T-helper 2 cell treated with Interferon-gamma antibody and Interleukin-4, amounts not matched to agents 100 ng/mL and 5 ng/mL, for 36 hours (primary cell): ENCODE results near the gene RBMS2. TPM values are rescaled to one million over a fixed set of nuclear protein-coding genes. Genes with fewer than 3 reads are reported as not detected.

Experiments
- total RNA-seq: library from RNA; stranded (reverse); gene quantifications from 2 replicates; pipeline ENCODE4 v1.2.3, GENCODE V29; 2022

RBMS2 gene
- total RNA-seq, 1 donor from 2014 or later: 8.7 TPM

Other genes with a start within 250 kb of the RBMS2 start
- 242 TPM in 2 replicates for gene CS, start 221.5 kb upstream of the RBMS2 start, total RNA-seq
- 129 and 139 TPM in 2 replicates for gene CNPY2, start 205.8 kb upstream of the RBMS2 start, total RNA-seq
- 47.4 and 51.6 TPM in 2 replicates for gene PAN2, start 187.8 kb upstream of the RBMS2 start, total RNA-seq
- 8.6 and 10.1 TPM in 2 replicates for gene IL23A, start 182.9 kb upstream of the RBMS2 start, total RNA-seq
- gene STAT2, start 161.7 kb upstream of the RBMS2 start, total RNA-seq: 159 and 164 TPM in 2 replicates
- gene APOF, start 159.0 kb upstream of the RBMS2 start, total RNA-seq: not detected in 2 replicates
- gene TIMELESS, start 72.4 kb upstream of the RBMS2 start, total RNA-seq: 56.1 and 56.9 TPM in 2 replicates
- not detected in 2 replicates for gene MIP, start 67.2 kb upstream of the RBMS2 start, total RNA-seq
- gene SPRYD4, start 53.2 kb upstream of the RBMS2 start, total RNA-seq: 4.4 TPM in 2 replicates
- gene GLS2, start 33.7 kb upstream of the RBMS2 start, total RNA-seq: 0.55 and 0.89 TPM in 2 replicates
- 98.2 and 101 TPM in 2 replicates for gene BAZ2A, start 108.5 kb downstream of the RBMS2 start, total RNA-seq
- gene ATP5F1B, start 124.2 kb downstream of the RBMS2 start, total RNA-seq: 509 and 518 TPM in 2 replicates
- 251 and 260 TPM in 2 replicates for gene PTGES3, start 166.5 kb downstream of the RBMS2 start, total RNA-seq
- 851 and 898 TPM in 2 replicates for gene NACA, start 203.5 kb downstream of the RBMS2 start, total RNA-seq
- 49.7 and 54.7 TPM in 2 replicates for gene PRIM1, start 230.5 kb downstream of the RBMS2 start, total RNA-seq
- 1.2 and 2.0 TPM in 2 replicates for gene HSD17B6, start 241.5 kb downstream of the RBMS2 start, total RNA-seq